ENCODE measurements around the gene GSTT2.

The GSTT2 gene

DNA sequence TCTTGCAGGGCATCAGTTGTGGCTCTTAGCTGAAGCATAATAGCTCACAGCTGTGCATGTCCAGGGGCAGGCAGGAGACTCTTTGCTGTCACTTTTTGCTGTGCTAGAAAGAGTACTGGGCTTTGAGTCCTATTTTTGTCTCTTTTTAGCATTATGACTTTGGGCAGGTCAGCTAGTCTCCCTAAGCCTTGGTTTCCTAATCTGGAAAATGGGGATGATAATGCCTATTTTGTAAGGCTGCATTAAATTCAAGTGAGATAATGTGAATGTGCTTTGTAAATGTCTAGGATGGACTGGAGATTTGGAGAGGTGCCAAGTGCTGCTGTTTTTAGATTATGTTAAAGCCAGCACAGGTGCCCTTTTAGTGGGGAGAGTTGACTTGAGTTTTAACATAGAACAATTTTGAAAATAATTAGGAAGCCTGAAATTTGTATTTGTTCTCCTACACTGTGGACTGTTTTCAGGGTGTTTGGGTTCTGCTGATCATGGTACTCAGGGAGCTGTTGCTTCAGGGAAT, 50.3 kb downstream of the GSTT2 start:
- no peak overlapping the region for H3K4me3 ChIP-seq (ENCODE audit: low read depth, low read length)
- TF ChIP-seq CTCF (IDR thresholded peaks at IDR 0.05; ENCODE audit: low read depth, low read length): no peak
- no peak for TF ChIP-seq MYC (IDR thresholded peaks at IDR 0.05; ENCODE audit: low read depth, low read length)
- TF ChIP-seq POLR2A (IDR thresholded peaks at IDR 0.05; ENCODE audit: extremely low read depth, insufficient read length): no peak
- TF ChIP-seq MAX (IDR thresholded peaks at IDR 0.05; ENCODE audit: low read depth, low read length): no peak
- no peak for DNase-seq (ENCODE audit: low read depth)

Measured in NB4 (cell line).